SK-N-MC (cell line): ENCODE results near the gene CDC42BPG.

Source experiments
- EZH2 ChIP-seq: fragments of 200-600 bp; sonication (generic); IDR thresholded peaks from one replicate; pipeline ENCODE4 v1.6.1; 2017; ENCODE audit warnings: antibody characterized with exemption
- POLR2AphosphoS5 ChIP-seq: IDR thresholded peaks from 2 replicates; pipeline ENCODE4 v1.6.1; 2012; ENCODE audit warnings: mild to moderate bottlenecking, low read depth, low read length, borderline replicate concordance

- TF ChIP-seq EZH2 (no peak), POLR2AphosphoS5 (no peak)
Measured at GRCh38 chr11:64857485-64857884, 13.0 kb upstream of the CDC42BPG start.
